ENCODE results near the gene FAM13A.

DNA sequence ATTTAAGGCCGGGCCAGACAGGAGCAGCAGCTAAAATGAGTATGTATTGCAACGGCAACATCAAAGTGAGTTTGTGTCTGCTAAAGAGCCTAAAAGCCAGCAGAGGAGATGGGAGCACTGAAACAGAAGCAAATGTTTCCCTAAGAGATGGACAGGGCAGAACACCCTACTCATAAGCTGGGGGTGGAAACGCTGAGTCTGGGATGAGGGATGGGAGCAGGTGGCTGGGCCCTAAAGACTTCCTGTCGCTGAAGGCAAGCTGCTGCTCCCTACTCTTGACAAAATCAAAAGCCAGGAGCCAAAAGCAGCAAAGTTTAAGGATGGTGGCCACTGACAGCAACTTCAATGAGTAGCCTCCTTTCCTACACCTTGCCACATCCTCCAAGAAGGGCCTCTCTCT, 318.8 kb downstream of the FAM13A start:
- TF ChIP-seq EZH2 (IDR thresholded peaks at IDR 0.05; ENCODE audit: borderline replicate concordance, low read depth, low read length, severe bottlenecking) (no peak), POLR2AphosphoS5 (IDR thresholded peaks at IDR 0.05; ENCODE audit: insufficient read depth, low read depth, low read length) (no peak), POLR2A (IDR thresholded peaks at IDR 0.05; ENCODE audit: low read depth, low read length) (no peak)
- TF ChIP-seq, protein P1, sequence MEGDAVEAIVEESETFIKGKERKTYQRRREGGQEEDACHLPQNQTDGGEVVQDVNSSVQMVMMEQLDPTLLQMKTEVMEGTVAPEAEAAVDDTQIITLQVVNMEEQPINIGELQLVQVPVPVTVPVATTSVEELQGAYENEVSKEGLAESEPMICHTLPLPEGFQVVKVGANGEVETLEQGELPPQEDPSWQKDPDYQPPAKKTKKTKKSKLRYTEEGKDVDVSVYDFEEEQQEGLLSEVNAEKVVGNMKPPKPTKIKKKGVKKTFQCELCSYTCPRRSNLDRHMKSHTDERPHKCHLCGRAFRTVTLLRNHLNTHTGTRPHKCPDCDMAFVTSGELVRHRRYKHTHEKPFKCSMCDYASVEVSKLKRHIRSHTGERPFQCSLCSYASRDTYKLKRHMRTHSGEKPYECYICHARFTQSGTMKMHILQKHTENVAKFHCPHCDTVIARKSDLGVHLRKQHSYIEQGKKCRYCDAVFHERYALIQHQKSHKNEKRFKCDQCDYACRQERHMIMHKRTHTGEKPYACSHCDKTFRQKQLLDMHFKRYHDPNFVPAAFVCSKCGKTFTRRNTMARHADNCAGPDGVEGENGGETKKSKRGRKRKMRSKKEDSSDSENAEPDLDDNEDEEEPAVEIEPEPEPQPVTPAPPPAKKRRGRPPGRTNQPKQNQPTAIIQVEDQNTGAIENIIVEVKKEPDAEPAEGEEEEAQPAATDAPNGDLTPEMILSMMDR (IDR thresholded peaks at IDR 0.05; ENCODE audit: extremely low read depth in 1 of 2, insufficient read depth in 1 of 2, low read depth in 1 of 2, low read length in 2 of 2) = no peak
